ENCODE data around the gene REC8. TPM values are rescaled to one million over a fixed set of nuclear protein-coding genes. Genes with fewer than 3 reads are reported as not detected.

Gene REC8
- total and polyA plus RNA-seq, 2 of the 13 experiments (the other 11 are each of a cell fraction or from before 2014, with no cell fraction given) = 3.4 to 14.7 TPM

- peaks cover 52 to 66% of the 10 kb centered on the region in 2 experiments; a peak in 4 of 5 replicates for H3K36me3 ChIP-seq (replicated peaks in 1 of 2; ENCODE audit: control insufficient read depth in 1 of 2, insufficient read depth in 2 of 2, low read length in 2 of 2)
- 97% methylated on average over 8 of the region's 8 CpGs for whole genome bisulfite sequencing (ENCODE audit: low lambda C conversion rate)
- H2AFZ ChIP-seq (ENCODE audit: low read length) = no peak overlapping the region
- peaks cover 28% of the 10 kb centered on the region for H3K4me1 ChIP-seq (ENCODE audit: insufficient read depth, low read length)
- H4K20me1 ChIP-seq (ENCODE audit: insufficient read depth, low read length) = no peaks in the 10 kb centered on the region
- ChIA-PET POLR2A (interaction anchor here (0.9 to 11.8 kb wide), 27 partner anchors 11 to 1184 kb away, joined by 3 to 233 read pairs (median 13); partner anchors contain the start of genes CHMP4A, CIDEB, DCAF11 and EMC9), CTCF (ENCODE audit: low intra/inter-chr PET ratio, low total read pairs) (interaction anchor here (2.3 to 2.4 kb wide), 2 partner anchors 54 to 148 kb away, joined by 12 read pairs; no protein-coding TSS in a partner anchor)
- ATAC-seq (no peak), DNase-seq (ENCODE audit: low spot score) (no peak), FAIRE-seq (no peak)
- H3K4me3 ChIP-seq (replicated peaks in 1 of 3; ENCODE audit: insufficient read depth in 1 of 3, low read depth in 2 of 3, low read length in 3 of 3) = peak overlapping the region; percentile 1 to 78 (median 50); a peak in 4 of 6 replicates
- in situ Hi-C loops (cut with HindIII; ENCODE audit: extremely low pct_ligation_motif_present, low pct_unique_long_range_greater_than_20kb) (loop anchor here (5.0 kb wide), 1 partner anchor 105 kb away; no protein-coding TSS in a partner anchor), intact Hi-C loops (cut with micrococcal nuclease; ENCODE audit: unreplicated experiment) (no loop called here)
- peak overlapping the region; percentile 76 for H3K9ac ChIP-seq (ENCODE audit: insufficient read depth, low read depth, low read length)
- no peaks in the 10 kb centered on the region; a peak in 1 of 5 replicates for H3K27me3 ChIP-seq (ENCODE audit: control insufficient read depth in 1 of 2, insufficient read depth in 2 of 2, low read length in 2 of 2)
- peaks cover 5% of the 10 kb centered on the region for H3K79me2 ChIP-seq (ENCODE audit: insufficient read depth, low read length)
- H3K4me2 ChIP-seq (ENCODE audit: low read depth, low read length) = peak overlapping the region; percentile 98
- BruUV-seq (replicated peaks) = no TSS peak
- no peaks in the 10 kb centered on the region for H3K9me3 ChIP-seq (ENCODE audit: low read length)
- H3K27ac ChIP-seq (ENCODE audit: extremely low read length, insufficient read depth, low read length) = no peak overlapping the region
- no peak for TF ChIP-seq ZNF883 (CRISPR knock-in tag; IDR thresholded peaks at IDR 0.05; ENCODE audit: not compliant biosample characterization)
- no peak for TF ChIP-seq ZNF597 (CRISPR knock-in tag; IDR thresholded peaks at IDR 0.05)
- TF ChIP-seq ZNF260 (CRISPR knock-in tag; IDR thresholded peaks at IDR 0.05; ENCODE audit: borderline replicate concordance, low read depth) = no peak
- TF ChIP-seq POLR2AphosphoS2 (IDR thresholded peaks at IDR 0.05; ENCODE audit: low read depth, low read length) = 0 out of 2 replicates have a peak, but pooled peaks have one; percentile 26
- TF ChIP-seq, protein P1, sequence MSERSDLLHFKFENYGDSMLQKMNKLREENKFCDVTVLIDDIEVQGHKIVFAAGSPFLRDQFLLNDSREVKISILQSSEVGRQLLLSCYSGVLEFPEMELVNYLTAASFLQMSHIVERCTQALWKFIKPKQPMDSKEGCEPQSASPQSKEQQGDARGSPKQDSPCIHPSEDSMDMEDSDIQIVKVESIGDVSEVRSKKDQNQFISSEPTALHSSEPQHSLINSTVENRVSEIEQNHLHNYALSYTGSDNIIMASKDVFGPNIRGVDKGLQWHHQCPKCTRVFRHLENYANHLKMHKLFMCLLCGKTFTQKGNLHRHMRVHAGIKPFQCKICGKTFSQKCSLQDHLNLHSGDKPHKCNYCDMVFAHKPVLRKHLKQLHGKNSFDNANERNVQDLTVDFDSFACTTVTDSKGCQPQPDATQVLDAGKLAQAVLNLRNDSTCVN (CRISPR knock-in tag; IDR thresholded peaks at IDR 0.05; ENCODE audit: borderline replicate concordance) = no peak; the same call in 1 of the 2 replicates
- TF ChIP-seq RELA (CRISPR knock-in tag; IDR thresholded peaks at IDR 0.05) = no peak
- no peak for TF ChIP-seq SIN3A (IDR thresholded peaks at IDR 0.05; ENCODE audit: borderline replicate concordance, low read depth, low read length)
- no peak for TF ChIP-seq ZNF205 (CRISPR knock-in tag; IDR thresholded peaks at IDR 0.05)
- no peak for TF ChIP-seq WIZ (CRISPR knock-in tag; IDR thresholded peaks at IDR 0.05)
- no peak for TF ChIP-seq CENPBD1 (CRISPR knock-in tag; IDR thresholded peaks at IDR 0.05; ENCODE audit: borderline replicate concordance, low read depth)
- TF ChIP-seq, protein P2, sequence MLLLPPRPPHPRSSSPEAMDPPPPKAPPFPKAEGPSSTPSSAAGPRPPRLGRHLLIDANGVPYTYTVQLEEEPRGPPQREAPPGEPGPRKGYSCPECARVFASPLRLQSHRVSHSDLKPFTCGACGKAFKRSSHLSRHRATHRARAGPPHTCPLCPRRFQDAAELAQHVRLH (CRISPR knock-in tag; IDR thresholded peaks at IDR 0.05; ENCODE audit: borderline replicate concordance, low read depth) = no peak
- TF ChIP-seq MAFF (IDR thresholded peaks at IDR 0.05; ENCODE audit: low read depth, low read length) = no peak
- no peak for TF ChIP-seq TBX3 (IDR thresholded peaks at IDR 0.05; ENCODE audit: borderline replicate concordance)
- no peak for TF ChIP-seq ZSCAN25 (CRISPR knock-in tag; IDR thresholded peaks at IDR 0.05)
- no peak for TF ChIP-seq NFRKB (IDR thresholded peaks at IDR 0.05)
- no peak for TF ChIP-seq TCF7L2 (IDR thresholded peaks at IDR 0.05; ENCODE audit: low read depth, low read length)
Observed at GRCh38 chr14:24162093-24162492, 9.8 kb upstream of the REC8 start.

Measured in HepG2 (cell line).